Fibroblast of lung (primary cell): ENCODE measurements around the gene DNM3.

Experiments
- CTCF ChIP-seq, 2 donors: IDR thresholded peaks in 1 of 2; conservative IDR thresholded peaks in 1 of 2; 1 replicate in 1 of 2; 2 replicates in 1 of 2; pipeline ENCODE4 v1.5.1; 2011 to 2012; ENCODE audit warnings: low read length in 2 of 2, control low read depth in 1 of 2, inconsistent platforms in 1 of 2, low read depth in 1 of 2, mild to moderate bottlenecking in 1 of 2
- EZH2 ChIP-seq: IDR thresholded peaks from 2 replicates; pipeline ENCODE4 v1.5.1; 2012; ENCODE audit warnings: low read length, control low read depth, mild to moderate bottlenecking; ENCODE audit errors: missing control alignments

- TF ChIP-seq CTCF (conservative IDR thresholded peaks at IDR 0.05 in 1 of 2, IDR thresholded peaks at IDR 0.05 in 1 of 2; ENCODE audit: low read depth in 1 of 2, low read length in 2 of 2) (no peak), EZH2 (no peak)
Observed at GRCh38 chr1:172340520-172340919, 499.2 kb downstream of the DNM3 start.
